NCI-H82 treated with DMSO at 0.1 percent for 48 hours (cell line): Measurements from ENCODE around the gene BLCAP.
"Not testable (repeated sequence)": the region's sequence is repeated elsewhere in the genome, so short reads cannot be mapped to it uniquely, and the experiment has no call there.

Experiments
- DNase-seq: peaks from one replicate; lab custom pipeline; 2025; ENCODE audit not compliant: unreplicated experiment; lab: John Stamatoyannopoulos, UW

Gene BLCAP, protein sequence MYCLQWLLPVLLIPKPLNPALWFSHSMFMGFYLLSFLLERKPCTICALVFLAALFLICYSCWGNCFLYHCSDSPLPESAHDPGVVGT

DNA sequence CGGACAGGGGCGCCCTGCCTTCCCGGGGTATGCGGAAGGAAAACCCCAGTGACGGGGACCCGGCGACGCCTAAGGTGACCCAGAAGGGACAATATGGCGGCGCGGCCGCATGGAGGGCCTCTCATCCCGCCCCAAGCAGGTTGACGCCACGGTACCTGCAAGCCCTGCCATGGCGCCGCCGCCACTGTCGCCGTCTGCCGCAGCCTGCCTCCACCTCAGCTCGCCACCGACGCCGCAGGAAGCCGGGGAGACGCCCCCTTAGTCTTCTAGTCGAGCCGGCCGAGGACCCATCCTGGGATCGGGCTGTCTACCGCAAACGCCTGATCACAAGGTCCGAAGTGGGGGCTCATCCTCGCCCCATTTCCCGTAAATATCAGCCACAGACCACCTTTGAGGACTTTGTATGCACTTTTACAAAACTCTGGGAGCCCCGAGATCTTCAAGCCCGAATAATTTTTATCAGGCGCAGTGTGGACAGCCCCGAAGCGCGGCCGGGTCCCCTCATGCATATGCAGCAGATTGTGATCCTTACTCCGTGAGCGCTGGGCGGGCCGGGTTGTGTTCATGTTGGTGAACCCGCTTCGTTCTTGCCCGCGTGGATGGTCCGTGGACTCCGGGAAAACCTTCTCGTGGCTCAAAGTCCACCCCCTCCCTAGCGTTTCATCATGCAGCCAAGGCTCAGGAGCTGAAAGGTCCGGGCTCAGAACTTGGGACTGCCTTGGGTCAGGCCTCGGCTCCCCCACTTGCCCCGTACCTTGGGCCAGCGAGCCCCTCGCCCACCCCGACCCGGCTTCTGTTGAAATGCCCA, at the start of gene BLCAP:
BLCAP (minus strand) TSS at position 239 of the 808 bp plus-strand sequence. CDS start 8,702 bp downstream, outside the sequence.
- peak; percentile 73 for DNase-seq

DNA sequence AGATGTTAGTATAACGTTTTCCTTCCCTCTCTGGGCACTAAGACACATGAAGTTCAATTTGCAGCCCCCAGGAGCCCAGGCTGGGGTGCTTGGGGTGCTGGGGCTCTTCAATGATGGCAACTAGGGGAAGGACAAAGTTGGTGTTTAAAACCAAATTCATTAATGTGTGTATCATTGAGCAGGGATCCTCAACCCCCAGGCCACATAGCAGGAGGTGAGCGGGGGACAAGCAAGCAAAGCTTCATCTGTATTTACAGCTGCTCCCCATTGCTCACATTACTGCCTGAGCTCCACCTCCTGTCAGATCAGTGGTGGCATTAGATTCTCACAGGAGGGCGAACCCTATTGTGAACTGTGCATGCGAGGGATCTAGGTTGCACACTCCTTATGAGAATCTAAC, 49.8 kb upstream of the BLCAP start:
- not testable (repeated sequence) for DNase-seq

DNA sequence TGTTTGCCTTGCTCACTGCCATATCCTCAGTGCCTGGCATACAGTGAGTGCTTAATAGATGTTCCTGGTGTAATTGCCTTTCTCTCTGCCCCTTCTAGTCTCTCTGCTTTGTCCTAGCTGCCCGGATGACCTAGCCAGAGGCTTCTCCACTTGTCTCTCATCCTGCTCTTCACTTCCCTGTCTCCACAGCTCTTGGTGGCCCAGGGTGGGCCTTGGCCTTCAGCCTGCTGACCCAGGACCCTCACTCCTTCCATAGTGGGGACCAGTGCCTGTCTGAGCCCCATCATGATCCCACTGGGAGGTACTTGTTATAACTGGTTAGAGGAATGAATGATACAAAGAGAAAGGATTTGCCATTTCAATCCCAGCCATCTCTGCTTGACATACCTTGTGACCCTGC, 49.2 kb upstream of the BLCAP start:
- DNase-seq = no peak

DNA sequence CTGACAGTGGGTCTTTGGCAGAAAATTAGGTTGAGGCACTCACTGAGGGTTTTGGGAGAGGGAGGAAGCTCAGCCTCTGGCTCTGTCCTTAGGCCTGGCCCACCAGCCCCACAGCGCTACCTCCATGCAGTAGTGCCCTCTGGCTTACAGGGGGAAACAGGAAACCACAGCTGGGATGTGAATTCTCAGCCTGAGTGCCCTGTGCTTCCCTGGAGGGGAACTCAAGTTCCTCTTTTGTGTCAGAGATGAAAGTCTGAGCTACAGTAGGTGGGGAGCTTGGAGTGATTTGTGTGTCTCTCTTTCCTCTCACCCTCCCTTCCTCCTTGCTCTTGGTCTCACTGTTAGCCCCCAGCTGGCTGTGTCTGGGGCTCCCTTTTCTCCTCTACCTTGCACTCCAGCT, 48.2 kb upstream of the BLCAP start:
- DNase-seq = no peak

DNA sequence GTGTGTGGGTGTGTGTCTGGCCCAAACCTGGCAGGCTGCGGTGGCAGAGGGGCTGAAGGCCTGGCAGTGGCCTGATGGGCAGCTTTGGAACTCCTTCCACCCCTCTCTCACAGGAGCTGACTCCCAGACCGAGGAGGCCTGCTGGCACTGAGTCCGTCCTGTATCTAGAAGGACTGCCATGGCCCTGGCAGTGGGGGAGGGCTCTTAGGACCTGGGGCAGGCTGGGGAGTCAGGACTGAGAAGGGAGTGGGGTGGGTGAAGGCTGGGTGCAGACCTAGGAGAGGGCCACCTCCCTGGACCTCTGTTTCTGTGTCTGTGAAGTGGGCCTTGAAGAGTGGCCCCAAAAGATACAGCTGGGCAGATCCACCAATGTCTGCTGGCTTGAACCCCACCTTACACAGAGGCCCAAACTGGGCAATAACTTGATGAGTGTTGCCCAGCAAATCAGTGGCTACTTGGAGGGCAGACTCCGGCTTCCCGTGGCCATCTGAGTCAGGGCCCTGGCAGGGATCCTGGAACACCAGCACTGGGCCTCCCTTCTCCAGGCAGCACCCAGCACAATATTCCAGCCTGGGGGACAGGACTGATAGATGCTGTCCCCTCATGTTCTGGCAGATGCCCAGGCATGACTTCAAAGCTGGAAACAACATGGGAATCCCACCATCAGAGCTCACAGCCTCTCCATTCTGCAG, 46.7 kb upstream of the BLCAP start:
- no peak for DNase-seq

DNA sequence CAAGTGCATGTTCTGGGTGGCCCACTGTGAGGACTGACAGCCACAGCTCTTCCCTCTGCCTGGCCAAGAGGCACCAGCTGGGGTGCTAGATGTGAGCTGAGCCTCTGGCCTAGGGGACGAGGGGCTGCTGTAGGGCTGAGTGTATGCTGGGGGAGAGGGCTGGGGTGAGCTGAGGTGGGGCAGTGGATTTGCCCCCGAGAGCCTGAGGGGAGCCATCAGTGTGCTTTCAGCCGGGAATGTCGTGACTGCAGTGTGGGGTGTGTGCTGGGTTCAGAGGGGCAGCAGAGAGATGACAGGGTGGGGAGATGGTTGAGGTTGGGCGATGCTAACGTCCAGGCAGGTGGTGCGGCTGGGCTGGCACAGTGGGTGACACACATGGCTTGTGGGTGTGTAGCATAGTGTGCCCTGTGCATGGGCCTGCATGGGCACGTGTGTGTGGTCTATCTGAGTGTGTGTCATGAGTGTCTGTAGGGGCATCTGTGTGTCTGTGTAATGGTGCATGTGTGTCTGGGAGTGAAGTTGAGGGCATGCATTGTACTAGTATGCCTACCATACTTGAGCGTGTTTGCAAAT, 46.0 kb upstream of the BLCAP start:
- DNase-seq = no peak

DNA sequence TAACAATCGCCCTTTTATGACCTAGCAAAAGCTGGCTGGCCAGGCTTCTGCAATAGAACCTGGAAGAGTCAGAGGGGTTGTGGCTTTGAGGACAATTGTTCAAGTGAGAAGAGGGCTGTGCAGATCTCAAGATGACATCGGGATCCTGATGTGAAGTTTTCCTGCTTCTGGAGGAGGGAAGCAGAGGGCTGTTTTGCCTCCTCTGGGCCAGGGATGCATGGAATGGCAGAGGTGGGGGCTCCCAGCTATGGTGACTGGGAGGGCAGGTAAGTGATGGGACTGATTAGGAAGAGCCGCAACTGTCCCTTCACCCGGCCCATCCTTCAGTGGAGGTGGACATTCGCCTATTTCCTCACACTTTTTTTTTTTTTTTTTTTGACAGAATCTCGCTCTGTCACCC, 43.4 kb upstream of the BLCAP start:
- DNase-seq = no peak

DNA sequence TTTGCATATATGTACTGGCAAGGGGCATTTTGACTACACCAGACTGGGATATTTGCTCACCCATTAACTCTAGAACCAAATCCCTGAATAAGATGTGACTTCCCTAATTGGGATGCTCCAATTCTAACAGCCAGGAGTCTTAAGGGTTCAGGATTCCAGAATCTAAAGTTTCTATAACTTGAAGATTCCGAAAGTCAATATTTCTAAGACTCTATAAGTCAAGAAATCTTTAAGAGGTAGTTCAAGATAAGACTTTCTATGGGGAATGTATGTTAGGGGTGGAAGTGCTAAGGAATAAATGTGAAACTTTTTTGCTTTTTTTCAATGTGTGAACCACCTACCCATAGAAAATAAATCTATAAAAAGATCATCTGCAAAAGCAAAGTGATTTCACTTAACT, 42.7 kb upstream of the BLCAP start:
- no peak for DNase-seq

DNA sequence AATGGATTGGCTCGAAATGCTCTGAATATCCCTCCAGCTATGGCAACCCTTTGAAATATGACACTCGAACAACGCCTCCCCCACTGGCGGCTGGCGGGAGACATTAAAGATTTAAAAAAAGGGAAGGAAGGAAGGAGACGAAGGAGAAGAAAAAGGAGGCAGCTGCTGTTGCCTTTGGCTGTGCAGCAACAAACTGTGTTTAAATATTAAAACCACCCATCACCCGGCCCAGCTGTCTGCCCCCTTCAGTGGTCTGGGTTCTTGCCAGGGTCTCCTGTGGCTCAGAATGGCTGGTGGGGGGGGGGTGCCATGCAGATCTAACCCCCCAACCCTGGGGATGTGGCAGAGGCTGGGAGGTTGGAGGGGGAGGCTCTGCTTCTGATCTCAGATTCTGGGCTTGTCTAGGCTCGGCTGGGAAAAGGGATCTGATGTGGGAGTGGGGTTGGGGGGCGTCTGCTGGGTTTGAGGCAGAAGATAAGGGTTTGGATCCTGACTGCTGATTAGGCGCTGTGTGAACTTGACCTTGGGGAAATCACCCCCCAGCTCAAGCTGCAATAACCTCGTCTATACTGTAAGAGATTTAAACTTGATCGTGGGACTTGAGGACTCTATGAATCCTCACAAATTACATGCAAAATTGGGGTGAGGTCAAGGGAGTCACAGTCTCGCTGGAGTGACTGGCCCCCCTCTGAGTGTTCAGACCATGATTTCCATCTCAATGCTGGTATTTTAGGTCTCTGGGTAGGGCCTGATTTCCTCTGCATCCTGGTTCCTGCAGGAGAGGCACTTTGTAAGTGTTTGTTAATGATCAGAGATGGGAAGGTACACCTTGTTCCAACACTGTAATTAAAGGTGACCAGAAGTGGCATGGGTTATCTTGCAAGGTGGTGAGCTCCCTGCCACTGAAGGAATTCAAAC, 40.3 kb upstream of the BLCAP start:
- DNase-seq = peak; percentile 52

DNA sequence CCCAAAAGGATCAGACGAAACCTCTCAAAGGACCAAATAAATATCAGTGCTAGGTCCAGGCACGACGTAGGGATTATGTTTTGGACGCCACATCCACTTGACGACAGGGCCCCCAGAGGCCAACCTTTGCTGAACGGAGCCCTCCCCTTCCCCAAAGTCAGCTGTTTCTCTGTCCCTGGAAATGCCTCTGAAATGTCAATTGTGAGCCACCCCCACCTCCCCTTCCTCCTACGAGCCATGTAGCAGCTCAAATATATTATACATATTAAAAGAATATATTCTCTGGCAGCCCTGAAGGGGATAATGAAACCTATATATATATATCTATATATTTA, 39.6 kb upstream of the BLCAP start:
- DNase-seq = no peak

DNA sequence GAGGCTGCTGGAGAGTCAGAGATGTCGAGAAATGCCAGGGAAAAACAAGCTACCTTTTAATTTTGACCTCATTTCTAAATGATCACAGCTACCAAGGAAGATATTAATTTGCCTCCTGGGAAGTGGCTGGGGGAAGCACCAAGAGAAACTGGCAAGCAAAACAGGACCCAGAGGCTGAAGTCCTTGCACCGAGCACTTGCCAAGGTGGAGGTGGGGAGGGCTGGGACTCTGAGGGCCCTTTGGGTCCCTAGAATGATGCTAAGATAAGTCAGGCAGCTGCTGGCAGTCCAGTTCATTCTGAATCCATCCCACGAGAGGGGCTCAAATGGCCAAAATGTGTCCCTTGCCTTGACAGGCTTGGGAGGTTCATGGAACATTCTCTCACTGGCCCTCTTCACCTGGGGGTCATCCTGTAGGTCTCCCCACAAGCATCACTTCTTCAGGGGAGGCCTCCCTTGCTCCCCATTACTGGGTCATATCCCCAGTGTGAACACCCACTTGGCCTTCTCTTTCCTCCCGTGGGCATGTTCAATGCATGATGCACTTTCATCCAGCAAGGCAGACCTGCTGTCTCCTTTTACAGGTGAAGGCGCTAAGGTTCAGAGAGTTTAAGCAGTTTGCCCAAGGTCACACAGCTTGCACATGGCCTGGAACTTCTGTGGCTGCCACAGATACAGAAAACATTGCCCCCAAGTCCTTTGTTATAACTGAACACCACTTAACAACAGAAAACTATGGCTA, 39.1 kb upstream of the BLCAP start:
- no peak for DNase-seq

DNA sequence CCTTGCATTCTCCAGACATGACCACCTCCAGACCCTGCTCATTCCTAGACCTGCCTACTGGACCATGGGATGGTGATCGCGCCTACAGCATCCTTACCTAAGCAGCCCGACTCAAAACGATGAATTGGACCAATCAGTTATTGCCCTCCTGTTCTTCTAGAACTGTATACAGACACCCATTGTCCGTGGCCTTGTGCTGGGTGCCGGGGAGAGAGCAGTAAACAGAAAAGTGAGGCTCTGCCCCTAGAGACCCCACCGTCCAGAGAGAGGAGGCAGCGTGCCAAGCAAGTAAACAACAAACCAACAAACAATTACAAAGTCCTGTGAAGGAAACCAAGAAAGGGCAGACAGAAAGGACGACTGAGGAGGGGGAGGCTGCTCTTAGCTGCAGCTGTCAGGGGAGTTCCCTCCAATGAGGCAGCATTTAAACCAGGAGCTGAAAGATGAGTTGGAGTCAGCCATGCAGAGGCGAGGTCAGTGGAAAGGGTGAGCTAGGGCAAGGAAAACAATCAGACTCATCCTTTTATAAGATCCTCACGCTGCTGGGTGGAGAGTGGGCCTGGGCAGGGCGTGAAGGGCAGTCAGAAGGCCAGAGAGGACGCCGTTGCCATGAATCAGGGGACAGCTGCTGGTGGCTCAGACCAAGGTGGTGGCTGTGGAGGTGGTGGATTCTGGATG, 37.6 kb upstream of the BLCAP start:
- DNase-seq = peak; percentile 80

DNA sequence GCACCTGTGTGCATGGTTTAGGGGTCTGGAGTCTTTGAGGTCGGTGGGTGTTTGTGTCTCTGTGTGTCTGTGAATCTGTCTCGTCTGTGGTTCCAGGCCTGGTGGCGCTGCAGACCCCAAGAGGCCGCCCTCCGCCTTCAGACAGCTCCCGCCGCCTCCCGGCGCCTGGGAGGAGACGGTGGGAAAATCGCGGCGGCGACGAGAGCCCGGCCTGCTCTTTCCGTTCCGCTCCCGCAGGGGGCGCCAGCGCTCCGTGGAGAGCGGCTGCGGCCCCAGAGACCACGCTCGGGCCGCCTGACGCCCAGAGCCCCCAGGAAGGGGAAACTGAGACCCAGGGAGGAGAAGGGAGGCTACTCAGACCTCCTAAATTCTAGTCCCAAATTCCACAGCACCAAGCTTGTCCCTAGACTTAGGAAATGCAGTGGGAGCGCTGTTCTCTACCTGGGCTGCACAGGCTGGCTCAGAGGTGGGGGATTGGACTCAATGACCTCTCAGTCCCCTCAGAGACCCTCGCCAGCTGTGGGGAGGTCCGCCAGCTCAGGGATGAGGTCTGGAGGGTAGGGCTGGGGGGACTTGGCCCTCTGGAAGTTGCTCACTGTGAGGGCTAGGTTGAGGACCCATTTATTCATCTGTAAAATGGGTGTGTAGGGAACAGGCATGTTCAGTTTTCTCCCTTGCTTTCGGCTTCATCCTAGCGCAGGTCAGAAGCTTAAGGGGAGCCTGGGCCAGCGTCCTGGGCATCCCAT, 36.9 kb upstream of the BLCAP start:
- DNase-seq = peak; percentile 50

DNA sequence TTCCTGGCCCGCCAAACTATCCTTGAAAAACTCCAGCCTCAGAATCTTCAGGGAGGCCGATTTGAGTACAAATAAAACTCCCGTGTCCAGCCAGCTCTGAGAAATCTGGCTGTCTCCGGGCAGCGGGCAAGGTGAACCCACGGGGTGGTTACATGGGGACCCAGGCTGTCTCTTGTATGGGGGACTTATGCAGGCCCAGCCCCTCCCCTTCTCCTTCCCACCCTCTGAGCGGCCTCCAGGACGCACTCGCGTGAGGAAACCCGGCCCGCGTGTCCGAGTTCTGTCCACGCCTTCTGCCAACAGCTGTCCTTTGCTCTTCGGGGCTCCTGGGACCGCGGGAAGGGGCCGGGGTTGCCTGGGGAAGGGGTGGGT, 36.3 kb upstream of the BLCAP start:
- no peak for DNase-seq

DNA sequence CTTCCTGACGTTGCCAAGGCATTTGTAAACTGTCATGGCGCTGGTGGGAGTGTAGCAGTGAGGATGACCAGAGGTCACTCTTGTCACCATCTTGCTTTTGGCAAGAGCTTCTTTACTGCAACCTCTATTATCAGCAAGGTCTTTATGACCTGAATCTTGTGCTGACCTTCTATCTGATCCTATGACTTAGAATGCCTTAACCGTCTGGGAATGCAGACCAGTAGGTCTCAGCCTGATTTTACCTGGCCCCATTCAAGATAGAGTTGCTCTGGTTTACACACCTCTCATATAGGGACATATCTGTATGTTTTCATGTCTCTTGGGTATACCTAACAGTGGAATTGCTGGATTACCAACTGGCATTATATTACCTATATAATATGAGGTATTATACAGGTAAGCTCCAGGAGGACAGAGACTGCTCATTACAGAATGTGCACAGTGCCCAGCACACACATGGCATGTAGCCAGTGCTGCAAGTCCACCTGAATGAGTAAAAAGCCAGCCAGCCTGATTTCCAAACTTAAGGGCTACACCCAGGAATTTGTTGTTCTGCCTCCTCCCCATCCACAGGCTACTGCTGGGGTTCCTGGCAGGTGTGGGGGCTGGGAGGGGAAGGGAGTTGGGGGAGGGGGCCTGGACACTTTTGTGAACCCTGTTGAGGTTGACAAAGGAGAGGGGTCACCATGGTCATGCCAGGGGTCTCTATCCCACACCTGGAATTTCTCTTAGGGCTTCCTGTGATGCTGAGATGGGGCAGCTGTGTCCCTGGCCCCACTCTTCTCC, 35.2 kb upstream of the BLCAP start:
- no peak for DNase-seq

DNA sequence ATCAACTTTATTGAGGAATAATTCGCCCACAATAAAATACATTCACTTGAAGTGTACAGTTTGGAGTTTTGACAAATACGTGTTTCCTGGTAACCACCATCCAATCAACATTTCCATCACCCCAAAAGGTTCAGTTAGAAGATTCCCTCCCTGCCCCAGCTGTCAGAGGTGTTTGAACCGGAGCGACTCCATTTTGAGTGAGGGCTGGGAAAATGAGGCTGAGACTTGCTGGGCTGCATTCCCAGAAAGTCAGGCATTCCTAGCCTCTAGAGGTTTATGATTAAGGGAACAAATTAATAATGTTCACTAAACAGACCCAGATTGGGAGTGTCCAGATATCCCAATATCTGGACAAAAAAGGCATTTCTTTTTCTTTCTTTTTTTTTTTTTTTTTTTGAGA, 33.0 kb upstream of the BLCAP start:
- no peak for DNase-seq

DNA sequence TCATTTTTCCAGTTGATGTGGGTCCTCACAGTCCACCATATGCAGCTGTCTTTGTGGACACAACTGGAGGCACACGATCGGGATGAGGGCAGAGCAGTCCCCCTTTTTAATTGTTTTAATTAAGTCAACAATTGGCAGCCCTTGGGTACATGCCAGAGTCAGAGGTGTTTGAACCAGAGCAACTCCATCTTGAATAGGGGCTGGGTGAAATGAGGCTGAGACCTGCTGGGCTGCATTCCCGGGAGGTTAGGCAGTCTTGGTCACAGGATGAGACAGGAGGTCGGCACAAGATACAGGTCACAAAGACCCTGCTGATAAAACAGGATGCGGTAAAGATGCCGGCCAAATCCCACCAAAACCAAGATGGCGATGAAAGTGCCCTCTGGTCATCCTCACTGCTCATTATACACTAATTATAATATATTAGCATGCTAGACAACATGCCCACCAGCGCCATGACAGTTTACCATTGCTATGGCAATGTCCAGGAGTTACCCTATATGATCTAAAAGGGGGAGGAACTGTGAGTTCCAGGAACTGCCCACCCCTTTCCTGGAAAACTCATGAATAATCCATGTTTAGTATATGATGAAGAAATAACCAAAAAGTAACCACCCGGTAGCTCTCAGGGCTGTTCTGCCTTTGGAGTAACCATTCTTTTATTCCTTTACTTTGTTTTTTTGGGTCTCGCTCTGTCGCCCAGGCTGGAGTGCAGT, 31.8 kb upstream of the BLCAP start:
- no peak for DNase-seq

DNA sequence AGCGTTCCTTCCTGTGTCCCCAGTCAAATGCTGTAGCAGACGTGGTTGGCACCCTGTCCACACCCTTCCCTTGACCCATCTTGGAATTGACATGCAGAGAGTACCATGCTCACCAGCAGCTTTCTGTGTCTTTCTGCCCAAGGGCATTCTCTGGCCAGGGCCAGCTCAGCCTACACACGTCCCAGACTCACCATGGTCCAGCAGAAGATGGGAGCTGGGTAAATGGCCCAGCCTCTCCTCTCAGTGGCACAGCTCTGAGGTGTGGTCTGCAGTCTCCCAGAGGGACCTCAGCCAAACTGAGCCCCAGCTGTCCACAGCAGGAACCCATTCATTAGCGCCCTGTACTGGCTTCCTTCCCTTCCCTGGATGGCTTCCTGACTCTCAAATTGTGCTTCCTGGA, 31.1 kb upstream of the BLCAP start:
- DNase-seq = no peak
